ENCODE data around the gene BRPF3.

The BRPF3 gene

GRCh38 chr6:36229223-36229622 is 32.7 kb downstream of the BRPF3 start:
- no peak for DNase-seq (ENCODE audit: low read depth in 2 of 2)

- DNase-seq (ENCODE audit: low read depth in 2 of 2): no peak
These were observed 33.8 kb downstream of the BRPF3 start for GRCh38 chr6:36230371-36230770.

GRCh38 chr6:36232172-36232571 is 35.6 kb downstream of the BRPF3 start:
- no peak for DNase-seq (ENCODE audit: low read depth in 2 of 2)

- no peak for DNase-seq (ENCODE audit: low read depth in 2 of 2)
These were observed 38.8 kb downstream of the BRPF3 start for GRCh38 chr6:36235309-36235708.

- no peak for DNase-seq (ENCODE audit: low read depth in 2 of 2)
These were observed 39.3 kb downstream of the BRPF3 start for GRCh38 chr6:36235862-36236261.

- no peak for DNase-seq (ENCODE audit: low read depth in 2 of 2)
These were observed 43.2 kb downstream of the BRPF3 start for GRCh38 chr6:36239774-36240173.

- DNase-seq (ENCODE audit: low read depth in 2 of 2): peak in 1 of 2 donors; percentile 4
These were observed 45.2 kb downstream of the BRPF3 start for GRCh38 chr6:36241728-36242127.

GRCh38 chr6:36242161-36242560 is 45.6 kb downstream of the BRPF3 start:
- DNase-seq (ENCODE audit: low read depth in 2 of 2): no peak

- DNase-seq (ENCODE audit: low read depth in 2 of 2): no peak
These were observed 46.1 kb downstream of the BRPF3 start for GRCh38 chr6:36242626-36243025.

- DNase-seq (ENCODE audit: low read depth in 2 of 2): no peak
These were observed 47.1 kb downstream of the BRPF3 start for GRCh38 chr6:36243562-36244212.

GRCh38 chr6:36244641-36245280 is 48.2 kb downstream of the BRPF3 start:
- DNase-seq (ENCODE audit: low read depth in 2 of 2): no peak

GRCh38 chr6:36245572-36246061 is 49.1 kb downstream of the BRPF3 start:
- no peak for DNase-seq (ENCODE audit: low read depth in 2 of 2)

- no peak for DNase-seq (ENCODE audit: low read depth in 2 of 2)
These were observed 50.1 kb downstream of the BRPF3 start for GRCh38 chr6:36246506-36247268.

- no peak for DNase-seq (ENCODE audit: low read depth in 2 of 2)
These were observed 51.1 kb downstream of the BRPF3 start for GRCh38 chr6:36247693-36248092.

GRCh38 chr6:36248980-36249379 is 52.4 kb downstream of the BRPF3 start:
- DNase-seq (ENCODE audit: low read depth in 2 of 2): no peak

- no peak for DNase-seq (ENCODE audit: low read depth in 2 of 2)
These were observed 53.0 kb downstream of the BRPF3 start for GRCh38 chr6:36249536-36249935.

- no peak for DNase-seq (ENCODE audit: low read depth in 2 of 2)
These were observed 55.5 kb downstream of the BRPF3 start for GRCh38 chr6:36252005-36252404.

GRCh38 chr6:36263390-36264000 is 67.0 kb downstream of the BRPF3 start:
- no peak for DNase-seq (ENCODE audit: low read depth in 2 of 2)

GRCh38 chr6:36265744-36266143 is 69.2 kb downstream of the BRPF3 start:
- no peak for DNase-seq (ENCODE audit: low read depth in 2 of 2)

- DNase-seq (ENCODE audit: low read depth in 2 of 2): no peak
These were observed 70.5 kb downstream of the BRPF3 start for GRCh38 chr6:36266913-36267644.

GRCh38 chr6:36267731-36268477 is 71.4 kb downstream of the BRPF3 start:
- DNase-seq (ENCODE audit: low read depth in 2 of 2): no peak
